Ovary (tissue), 9 donors: Measurements from ENCODE around the gene CSTB. TPM values are rescaled to one million over a fixed set of nuclear protein-coding genes. Genes with fewer than 3 reads are reported as not detected.

Experiments
- DNase-seq, 5 donors: peaks; one replicate each; pipeline ENCODE4 v3.0.0-alpha.2; 2019 to 2020
- H3K27ac ChIP-seq, 2 donors: fragments of 200-600 bp; one replicate each; pipeline versions ENCODE4 v1.5.1 to v1.8.0; 2019 to 2022
- H3K27me3 ChIP-seq: fragments of 200-600 bp; one replicate; pipeline ENCODE4 v1.8.0; 2022
- H3K36me3 ChIP-seq: fragments of 200-600 bp; sonication (generic); one replicate; pipeline ENCODE4 v1.5.1; 2019
- H3K4me1 ChIP-seq: one replicate; pipeline ENCODE4 v1.8.1; 2013; ENCODE audit warnings: mild to moderate bottlenecking, moderate library complexity; ENCODE audit not compliant: insufficient read depth
- H3K4me3 ChIP-seq: fragments of 200-600 bp; sonication (generic); one replicate; pipeline ENCODE4 v1.5.1; 2017
- H3K9me3 ChIP-seq, 2 donors: fragments of 200-600 bp in 1 of 2; sonication (generic) in 1 of 2; one replicate each; pipeline versions ENCODE4 v1.5.1 to v1.8.1; 2013 to 2019; ENCODE audit warnings: mild to moderate bottlenecking in 1 of 2, moderate library complexity in 1 of 2
- EP300 ChIP-seq: sonication (generic); formaldehyde crosslinking; IDR thresholded peaks from one replicate; pipeline ENCODE4 v1.6.1; 2017; ENCODE audit warnings: antibody characterized with exemption
- POLR2A ChIP-seq: fragments of 450-650 bp; IDR thresholded peaks from one replicate; pipeline ENCODE4 v1.6.1; 2017; ENCODE audit warnings: antibody characterized with exemption, mild to moderate bottlenecking, moderate library complexity
- WGBS, 3 donors: extraction: QIAGEN DNeasy Blood & Tissue Kit in 1 of 3; methylation state at CpG; one replicate each; pipeline versions ENCODE4 v1.1.5 to v1.1.7; 2013 to 2017; 5-methylcytosine and 5-hydroxymethylcytosine counted together
- intact Hi-C, 4 donors: fragments of 100-400 bp; cut with DNase I; formaldehyde crosslinking; loops; one replicate each; pipeline versions ENCODE4 v1.11.0 to v1.15.1; 2022 to 2023
- polyA plus RNA-seq, 2 donors: library from polyadenylated mRNA; stranded (reverse); fragments of 200-250 nt in 1 of 2; fragments of 350-450 nt in 1 of 2; fragmentation: Illumina TruSeq in 1 of 2; extraction: RNeasy Lipid Tissue Mini Kit (QIAGEN cat#74804) in 1 of 2; gene quantifications; one replicate each; pipeline ENCODE4 v1.2.3, GENCODE V29; 2013 to 2014
- total RNA-seq, 7 donors: library from RNA; depleted of rRNA in 2 of 7; stranded (reverse); fragments of >200 nt in 2 of 7; fragmentation: NEBNext Ultra II Directional in 3 of 7; extraction: Animal tissue kit (Norgen Biotek cat#: 25700) in 3 of 7; gene quantifications; one replicate each; pipeline versions ENCODE4 v1.1.0 to v1.2.4, GENCODE V29; 2016 to 2023
- TF ChIP-seq, protein P1 (sequence below), 3 donors: fragments of 450-650 bp in 2 of 3; fragments of 200-600 bp in 1 of 3; IDR thresholded peaks; one replicate each; pipeline versions ENCODE4 v1.5.1 to v1.8.0; 2016 to 2022; ENCODE audit warnings: antibody characterized with exemption in 3 of 3, mild to moderate bottlenecking in 1 of 3
- donor health status: DM: no; HTN: no; CAD: no; lungs with moderate emphysema.
- donor health status: DM: no; HTN: no; CAD: no.
- donor health status: Bipolar disorder and iron deficiency.
- donor health status: DM: yes; HTN: yes; CAD: no.
- donor health status: DM: no; HTN: no; CAD: no.
- donor health status: DM: yes; HTN: yes; CAD: no.

CSTB gene
- total and polyA plus RNA-seq, 9 donors: 7.2 to 81.8 (median 37.4) TPM

DNA sequence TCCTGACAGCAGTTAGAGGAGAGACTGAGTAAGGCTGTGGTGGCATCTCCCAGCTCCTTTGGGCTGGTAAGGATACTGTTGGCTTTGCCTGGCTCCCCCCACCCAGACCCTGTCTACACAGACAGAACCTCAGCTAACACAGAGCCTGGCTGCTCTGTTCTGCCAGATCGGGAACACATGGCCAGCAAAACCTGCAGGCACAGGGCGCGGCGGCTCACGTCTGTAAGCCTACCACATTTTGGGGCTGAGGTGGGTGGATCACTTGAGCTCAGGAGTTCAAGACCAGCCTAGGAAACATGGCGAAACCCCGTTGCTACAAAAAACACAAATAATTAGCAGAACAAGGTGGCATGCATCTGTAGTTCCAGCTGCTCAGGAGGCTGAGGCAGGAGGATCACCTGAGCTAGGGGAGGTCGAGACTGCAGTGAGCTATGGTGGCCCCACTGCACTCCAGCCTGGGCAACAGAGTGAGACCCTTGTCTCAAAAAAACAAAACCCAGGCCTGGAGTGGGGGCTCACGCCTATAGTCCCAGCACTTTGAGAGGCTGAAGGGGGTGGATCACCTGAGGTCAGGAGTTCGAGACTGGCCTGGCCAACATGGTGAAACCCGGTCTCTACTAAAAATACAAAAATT lies 6.7 kb downstream of the CSTB start:
- TF ChIP-seq, protein P1, sequence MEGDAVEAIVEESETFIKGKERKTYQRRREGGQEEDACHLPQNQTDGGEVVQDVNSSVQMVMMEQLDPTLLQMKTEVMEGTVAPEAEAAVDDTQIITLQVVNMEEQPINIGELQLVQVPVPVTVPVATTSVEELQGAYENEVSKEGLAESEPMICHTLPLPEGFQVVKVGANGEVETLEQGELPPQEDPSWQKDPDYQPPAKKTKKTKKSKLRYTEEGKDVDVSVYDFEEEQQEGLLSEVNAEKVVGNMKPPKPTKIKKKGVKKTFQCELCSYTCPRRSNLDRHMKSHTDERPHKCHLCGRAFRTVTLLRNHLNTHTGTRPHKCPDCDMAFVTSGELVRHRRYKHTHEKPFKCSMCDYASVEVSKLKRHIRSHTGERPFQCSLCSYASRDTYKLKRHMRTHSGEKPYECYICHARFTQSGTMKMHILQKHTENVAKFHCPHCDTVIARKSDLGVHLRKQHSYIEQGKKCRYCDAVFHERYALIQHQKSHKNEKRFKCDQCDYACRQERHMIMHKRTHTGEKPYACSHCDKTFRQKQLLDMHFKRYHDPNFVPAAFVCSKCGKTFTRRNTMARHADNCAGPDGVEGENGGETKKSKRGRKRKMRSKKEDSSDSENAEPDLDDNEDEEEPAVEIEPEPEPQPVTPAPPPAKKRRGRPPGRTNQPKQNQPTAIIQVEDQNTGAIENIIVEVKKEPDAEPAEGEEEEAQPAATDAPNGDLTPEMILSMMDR (IDR thresholded peaks at IDR 0.05): no peak
- no peak for TF ChIP-seq POLR2A
- no peak for TF ChIP-seq EP300
- DNase-seq: no peak
- no peaks in the 10 kb centered on the region for H3K36me3 ChIP-seq
- no peak overlapping the region for H3K4me3 ChIP-seq
- intact Hi-C loops: no loop called here
- no peaks in the 10 kb centered on the region for H3K9me3 ChIP-seq
- 89 to 92% (median 92%) methylated on average over 11 of the region's 11 CpGs for WGBS, 3 donors
- no peak overlapping the region for H3K27ac ChIP-seq
- H3K27me3 ChIP-seq: no peaks in the 10 kb centered on the region
- H3K4me1 ChIP-seq: peaks cover 7% of the 10 kb centered on the region

DNA sequence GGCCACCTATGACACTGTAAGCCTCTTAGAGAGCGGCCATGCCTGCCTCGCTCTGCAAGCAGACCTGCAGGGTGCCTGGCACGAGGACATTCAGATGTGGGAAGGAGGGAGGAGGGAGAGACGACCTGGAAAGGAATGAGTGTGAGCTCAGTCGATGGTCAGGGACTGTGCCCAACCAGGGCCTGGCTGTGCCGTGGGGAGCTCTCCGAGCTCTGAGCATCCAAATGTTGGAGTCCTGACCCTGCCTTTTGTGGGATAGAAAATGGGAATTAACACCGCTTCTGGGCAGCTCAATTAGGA lies 7.3 kb downstream of the CSTB start:
- 74 to 77% (median 75%) methylated on average over 8 of the region's 8 CpGs for WGBS, 3 donors
- Histone ChIP-seq H3K36me3 (no peaks in the 10 kb centered on the region), H3K27ac (no peak overlapping the region), H3K4me3 (no peak overlapping the region), H3K4me1 (peaks cover 7% of the 10 kb centered on the region), H3K27me3 (no peaks in the 10 kb centered on the region), H3K9me3 (no peaks in the 10 kb centered on the region)
- DNase-seq: no peak
- TF ChIP-seq, protein P1 (IDR thresholded peaks at IDR 0.05): no peak
- TF ChIP-seq POLR2A: no peak
- no peak for TF ChIP-seq EP300
- intact Hi-C loops: no loop called here

DNA sequence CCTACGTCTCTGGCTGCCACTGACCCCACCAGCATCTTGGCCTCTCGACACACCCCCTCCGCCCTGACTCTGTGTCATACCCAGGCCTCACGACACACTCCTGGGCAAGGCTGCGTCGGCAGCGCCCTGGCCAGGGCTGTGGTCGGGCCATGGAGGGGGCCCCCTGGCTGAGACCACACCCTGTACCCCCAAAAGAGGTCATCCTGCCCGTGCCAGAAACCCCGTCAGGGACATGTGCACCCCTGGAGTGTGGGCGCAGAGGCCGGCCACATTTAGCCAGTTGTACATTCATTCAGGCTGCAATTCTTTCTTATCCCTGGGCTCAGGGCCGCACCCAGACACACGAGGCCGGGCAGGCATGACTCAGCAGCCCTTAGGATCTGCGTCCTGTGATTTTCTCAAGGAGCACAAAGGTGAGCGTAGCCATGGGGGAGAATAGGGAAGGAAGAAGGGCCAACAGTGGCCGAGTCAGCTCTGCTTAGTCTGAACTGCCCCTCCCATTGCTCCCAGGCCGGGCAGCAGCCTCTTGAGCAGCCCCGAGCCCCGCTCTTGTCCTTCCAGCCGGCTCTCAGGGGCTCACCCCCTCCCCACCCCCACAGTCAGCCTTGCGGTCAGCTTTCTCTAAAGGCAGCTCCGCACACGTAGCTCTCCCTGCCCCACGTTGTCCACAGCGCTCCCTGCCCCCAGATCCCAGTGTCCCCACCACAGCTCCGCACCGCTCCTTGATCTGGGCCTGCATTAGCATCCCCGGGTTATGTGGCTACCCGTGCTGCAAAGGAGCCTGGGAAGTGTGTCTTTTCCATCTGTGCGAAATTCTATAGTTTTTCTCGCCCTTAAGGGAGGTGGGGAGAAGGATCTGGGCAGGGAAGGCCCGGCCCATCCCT lies 7.9 kb downstream of the CSTB start:
- H3K4me3 ChIP-seq: no peak overlapping the region
- H3K27ac ChIP-seq: no peak overlapping the region
- TF ChIP-seq, protein P1 (IDR thresholded peaks at IDR 0.05): no peak
- TF ChIP-seq POLR2A (no peak), EP300 (no peak)
- H3K36me3 ChIP-seq: no peaks in the 10 kb centered on the region
- peak in 3 of 5 donors; percentile 40 to 55 (median 54) for DNase-seq
- intact Hi-C loops: no loop called here
- no peaks in the 10 kb centered on the region for H3K27me3 ChIP-seq
- no peaks in the 10 kb centered on the region for H3K9me3 ChIP-seq
- peaks cover 7% of the 10 kb centered on the region for H3K4me1 ChIP-seq
- 66 to 69% (median 68%) methylated on average over 34 of the region's 34 CpGs for WGBS, 3 donors

DNA sequence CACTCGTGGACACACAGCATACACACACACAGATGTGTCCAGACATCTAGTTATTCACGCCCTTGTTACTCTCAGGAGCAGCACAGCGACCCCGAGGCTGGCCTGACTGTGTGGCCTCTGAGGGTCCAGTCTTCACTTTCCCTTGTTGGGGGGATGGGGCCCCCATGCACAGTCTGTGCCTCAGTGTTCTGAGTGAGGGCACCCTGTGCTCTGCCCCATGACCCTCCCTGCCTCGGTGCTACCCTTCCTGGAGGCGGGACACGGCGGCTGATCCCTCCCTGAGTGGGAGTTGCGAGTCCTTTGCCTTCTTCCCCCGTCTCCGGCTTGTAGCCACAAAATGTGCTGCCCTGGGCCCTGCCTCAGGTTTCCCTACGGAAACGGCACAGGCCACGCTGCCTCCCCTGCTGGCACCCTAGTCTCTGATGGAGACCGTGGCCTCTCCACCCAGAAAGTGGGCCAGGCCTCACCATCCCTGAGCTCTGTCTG lies 8.6 kb downstream of the CSTB start:
- Histone ChIP-seq H3K27ac (no peak overlapping the region), H3K4me1 (peaks cover 7% of the 10 kb centered on the region), H3K36me3 (no peaks in the 10 kb centered on the region), H3K9me3 (no peaks in the 10 kb centered on the region), H3K4me3 (no peak overlapping the region), H3K27me3 (no peaks in the 10 kb centered on the region)
- TF ChIP-seq POLR2A (no peak), EP300 (no peak)
- TF ChIP-seq, protein P1 (IDR thresholded peaks at IDR 0.05): no peak
- 70 to 78% (median 74%) methylated on average over 15 of the region's 15 CpGs for WGBS, 3 donors
- DNase-seq: peak in 1 of 5 donors; percentile 41
- intact Hi-C loops: no loop called here
